HG02763 (cell line): ENCODE results near the gene CCR7.
"Not testable (repeated sequence)": the region's sequence is repeated elsewhere in the genome, so short reads cannot be mapped to it uniquely, and the experiment has no call there.

Experiments used
- ATAC-seq: cut with Tn5 transposase; IDR thresholded peaks from one replicate; pipeline ENCODE4 v1.9.1; 2021; ENCODE audit warnings: mild to moderate bottlenecking, moderate library complexity; ENCODE audit not compliant: unreplicated experiment

Gene CCR7

DNA sequence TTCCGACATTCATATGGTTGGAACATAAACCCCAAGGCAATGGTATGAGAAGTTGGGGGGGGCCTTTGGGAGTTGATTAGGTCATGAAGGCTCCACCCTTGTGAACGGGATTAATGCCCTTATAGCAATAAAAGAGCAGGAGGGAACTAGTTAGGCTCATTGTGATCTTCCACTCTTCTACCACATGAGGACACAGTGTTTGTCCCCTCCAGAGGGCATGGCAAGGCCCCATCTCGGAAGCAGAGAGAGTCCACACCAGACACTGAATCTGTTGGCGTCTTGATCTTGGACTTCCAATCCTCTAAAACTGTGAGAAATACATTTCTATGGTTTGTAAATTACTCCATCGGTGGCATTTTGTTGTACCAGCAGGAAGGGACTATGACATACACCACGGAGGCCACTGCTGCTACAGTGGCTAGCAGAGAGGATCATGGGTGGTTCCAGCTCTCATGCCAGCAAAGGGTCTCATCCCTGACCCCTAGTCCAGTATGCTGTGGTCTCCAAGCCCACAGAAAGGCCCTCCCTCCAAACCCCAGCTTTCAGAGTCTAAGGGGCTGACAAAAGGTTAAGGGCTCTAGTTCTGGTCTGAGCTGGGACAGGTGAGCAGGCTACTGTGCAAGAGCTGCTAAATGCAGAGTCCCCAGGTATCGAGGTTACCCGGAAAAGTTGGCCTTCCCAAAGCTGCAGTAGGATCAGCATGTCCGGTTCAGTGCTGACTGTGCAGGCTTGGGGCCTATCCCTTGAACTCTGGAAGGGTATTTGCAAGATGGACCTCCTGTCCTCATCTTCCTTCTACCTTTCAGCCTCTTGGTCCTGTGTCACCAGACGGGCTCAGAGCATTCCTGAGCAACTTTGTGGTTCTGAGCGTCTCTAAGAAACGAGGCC is 12.2 kb downstream of the CCR7 start:
- no peak for ATAC-seq

DNA sequence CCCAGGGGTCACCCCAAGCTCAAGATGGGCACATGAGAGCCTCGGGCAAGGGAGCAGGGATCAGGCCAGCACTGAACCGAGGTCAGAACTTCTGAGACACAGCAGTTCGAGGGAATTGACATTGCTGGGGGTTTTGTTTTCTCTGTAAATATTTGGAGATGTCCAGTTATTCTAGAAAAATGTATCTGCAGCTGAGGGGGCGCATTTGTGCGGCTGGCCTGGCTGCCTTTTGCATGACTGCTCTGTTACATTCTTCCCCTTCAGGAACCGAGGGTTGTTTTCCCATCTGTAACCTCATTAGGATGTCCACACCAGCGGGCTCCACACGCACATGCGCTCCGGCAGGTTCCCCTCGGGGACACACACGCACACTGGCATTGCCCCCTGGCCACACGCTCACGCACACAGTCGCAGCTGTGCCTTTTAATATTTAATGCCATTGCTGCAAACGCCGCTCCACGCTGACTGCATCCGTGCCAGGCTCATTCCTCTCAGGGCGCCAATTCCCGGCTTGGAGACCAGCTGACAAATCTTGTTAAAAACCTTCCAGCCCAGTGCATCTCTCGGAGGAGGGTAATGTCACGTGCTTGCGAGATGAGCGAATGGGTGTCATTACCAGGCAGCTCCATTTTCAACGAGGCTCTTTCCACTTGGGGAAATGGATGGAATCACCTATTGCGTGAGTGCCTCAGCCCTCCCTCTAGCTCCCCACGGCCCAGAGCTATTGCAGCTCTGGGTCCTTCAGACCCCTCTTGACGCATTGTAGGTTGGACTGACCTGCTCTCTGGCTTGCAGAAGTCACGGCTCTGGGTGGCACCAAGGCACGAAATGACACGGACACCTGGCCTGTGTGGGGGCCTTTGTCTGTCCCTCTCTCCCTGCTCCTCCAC is 13.1 kb downstream of the CCR7 start:
- no peak for ATAC-seq

DNA sequence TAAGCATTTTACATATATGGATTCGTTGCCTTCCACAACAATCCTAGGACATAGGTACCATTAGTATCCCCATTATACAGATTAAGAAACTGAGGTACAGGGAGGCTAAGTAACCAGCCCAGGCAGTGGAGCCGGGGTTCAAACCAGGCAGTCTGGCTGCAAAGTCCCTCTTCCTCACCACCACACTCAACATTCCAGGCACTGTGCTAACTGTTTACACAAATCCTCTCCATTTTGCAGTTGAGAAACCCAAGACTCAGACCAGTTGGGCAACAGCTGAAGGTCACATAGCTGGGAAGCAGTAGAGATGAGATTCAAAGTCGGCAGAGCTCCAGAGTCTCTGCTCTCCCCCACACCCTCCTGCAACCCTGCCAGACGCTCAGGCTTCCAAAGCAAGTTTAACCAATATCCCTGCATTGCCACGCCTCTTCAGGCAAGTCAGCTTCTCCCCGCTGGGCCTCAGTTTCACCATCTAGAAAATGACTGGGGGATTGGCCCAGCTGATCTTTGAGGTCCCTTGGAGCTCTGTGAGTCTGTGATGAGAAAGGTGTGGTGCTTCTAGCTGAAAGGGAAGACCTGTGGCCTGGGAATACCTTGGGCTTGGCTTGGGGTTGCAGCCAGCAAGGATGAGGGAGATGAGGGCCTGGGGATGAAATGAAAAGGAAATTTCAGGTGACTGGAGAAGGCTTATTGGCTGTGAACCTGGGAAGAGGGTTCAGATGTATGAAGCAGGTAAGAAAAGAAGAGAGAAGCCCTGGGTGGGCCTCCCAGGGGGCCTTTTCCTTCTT is 14.0 kb downstream of the CCR7 start:
- ATAC-seq = no peak

DNA sequence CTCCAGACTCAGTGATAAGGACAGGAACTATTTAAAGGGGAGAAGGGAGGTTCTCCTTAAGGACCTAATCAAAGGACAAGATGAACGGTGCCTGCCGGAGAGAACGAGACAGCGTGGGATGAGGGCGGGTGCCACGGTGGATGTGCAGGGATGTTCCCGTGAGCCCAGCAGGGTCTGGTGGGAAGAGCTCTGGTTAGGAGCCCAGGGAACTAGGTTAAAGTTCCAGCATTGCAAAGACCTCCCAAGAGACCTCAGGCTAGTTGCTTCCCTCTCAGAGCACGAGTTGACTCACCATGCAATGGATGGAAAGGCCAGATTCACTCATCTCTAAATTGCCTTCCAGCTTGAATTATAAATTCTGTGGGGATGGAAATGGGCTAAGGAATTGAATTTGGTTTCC is 14.7 kb downstream of the CCR7 start:
- ATAC-seq = no peak

DNA sequence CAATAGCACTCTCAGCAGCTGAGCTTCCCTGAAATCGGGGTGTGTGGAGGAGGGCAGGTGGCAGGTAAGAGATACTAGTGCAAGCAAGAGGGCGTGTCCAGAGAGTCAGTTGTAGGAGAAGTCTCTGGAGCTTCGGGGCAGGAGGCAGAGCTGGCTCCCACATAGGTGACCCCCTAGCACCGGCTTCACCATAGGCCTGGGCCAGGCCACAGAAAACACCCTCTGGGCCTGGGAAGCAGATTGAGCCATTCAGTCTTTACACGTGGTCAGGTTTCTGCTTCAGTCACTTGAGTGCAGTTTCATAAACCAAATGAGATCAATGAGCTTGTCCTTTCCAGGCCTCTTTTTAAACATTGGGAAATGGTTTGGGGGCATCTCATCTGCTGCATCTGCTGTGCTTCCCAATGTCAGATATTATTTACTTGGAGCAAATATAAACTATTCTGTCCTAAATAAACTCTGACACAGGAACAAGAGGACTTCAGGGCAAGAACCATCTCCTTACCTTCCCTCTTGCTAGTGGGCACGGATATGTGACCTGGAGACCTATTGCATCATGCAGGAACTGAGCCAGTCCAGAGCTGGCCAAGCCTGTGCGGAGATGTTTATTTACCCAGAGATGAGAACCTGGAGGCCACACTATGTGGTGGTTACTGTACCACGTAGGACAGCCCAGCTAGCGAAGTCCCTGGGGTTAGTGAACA is 16.1 kb downstream of the CCR7 start:
- ATAC-seq = no peak

DNA sequence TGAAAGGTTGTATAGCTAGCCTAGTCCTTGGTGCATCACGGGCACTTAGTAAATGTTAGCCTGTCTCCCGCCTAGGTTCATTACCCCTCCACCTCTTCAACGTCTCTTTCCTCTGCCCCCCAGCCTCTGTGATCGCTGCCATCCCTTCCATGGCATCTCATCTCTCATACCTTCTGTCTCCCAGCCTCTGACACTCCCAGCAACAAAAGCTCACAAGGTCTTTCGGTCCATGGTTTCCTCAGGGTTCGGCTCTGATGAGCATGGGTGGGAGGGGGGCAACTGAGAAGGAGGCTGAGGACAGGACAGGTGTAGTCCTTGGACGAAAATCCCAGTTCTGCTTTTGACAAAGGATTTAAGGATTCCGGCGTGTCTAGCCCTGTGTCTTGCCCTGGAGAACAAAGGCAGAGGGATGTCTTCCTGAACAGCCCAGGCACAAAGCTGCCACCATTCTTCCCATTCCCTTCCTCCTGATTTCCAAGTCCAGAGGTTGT is 16.7 kb downstream of the CCR7 start:
- no peak for ATAC-seq

DNA sequence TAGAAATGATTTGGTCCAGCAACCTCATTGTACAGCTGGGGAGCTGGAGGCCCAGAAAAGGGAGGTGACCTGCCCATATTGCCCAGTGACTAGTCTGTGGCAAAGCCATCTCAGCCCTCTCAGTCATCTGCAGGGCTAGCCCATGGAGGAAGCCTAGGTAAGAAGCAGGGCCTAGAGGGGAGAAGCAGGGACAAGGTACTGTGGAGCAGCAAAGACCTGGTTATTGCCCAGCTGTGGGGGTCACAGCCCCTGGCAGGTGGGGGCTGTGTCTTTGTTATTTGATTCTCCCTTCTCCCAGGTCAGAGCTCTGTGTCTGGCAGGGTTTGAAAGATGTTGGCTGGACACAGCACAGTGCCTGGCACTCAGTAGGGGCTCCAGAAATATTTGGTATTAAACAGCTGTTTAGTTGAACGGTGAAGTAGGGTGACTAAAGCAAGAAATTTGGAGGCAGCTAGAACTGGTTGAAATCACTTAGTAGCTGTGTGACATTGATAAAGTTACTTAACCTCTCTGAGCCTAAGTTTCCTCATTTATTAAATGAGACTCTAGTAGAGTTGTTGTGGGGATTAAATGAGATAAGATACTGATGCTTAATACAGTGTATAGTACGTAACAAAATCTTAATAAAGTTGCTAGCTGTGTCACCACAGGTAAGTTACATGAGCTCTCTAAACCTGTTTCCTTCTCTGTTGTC is 17.3 kb downstream of the CCR7 start:
- ATAC-seq = no peak

DNA sequence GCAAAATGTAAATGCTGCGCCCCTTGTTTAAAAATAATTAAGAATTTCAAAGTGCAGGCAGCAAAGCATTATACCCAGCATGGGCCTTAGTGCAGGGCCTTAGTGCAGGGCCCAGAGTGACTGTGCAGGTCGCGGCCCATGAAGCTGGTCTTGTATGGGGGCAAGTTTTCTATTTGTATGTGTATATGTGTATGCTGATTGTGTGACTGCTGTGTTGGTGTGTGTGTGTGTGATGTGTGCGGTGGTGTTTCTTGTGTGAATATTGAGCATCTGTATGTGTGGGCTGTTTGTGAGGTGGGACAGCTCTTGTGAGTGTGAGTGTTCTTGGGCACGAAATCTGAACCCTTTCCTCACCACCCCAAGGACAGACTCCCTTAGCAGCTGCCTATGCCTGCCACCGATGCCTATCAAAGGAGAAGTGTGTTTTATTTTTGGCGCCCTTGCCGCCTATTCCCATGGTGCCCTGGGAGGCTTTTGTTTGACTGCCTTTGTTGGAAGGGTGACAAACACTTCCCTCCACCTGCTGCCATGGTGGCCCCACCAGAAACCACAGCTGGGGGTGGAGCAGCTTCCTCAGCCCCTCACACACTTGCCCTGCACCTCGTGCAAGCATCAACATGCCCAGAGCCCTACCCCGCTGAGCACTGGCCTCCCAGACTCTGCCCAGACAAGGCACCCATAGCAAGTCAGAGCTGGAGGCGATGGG is 18.0 kb downstream of the CCR7 start:
- no peak for ATAC-seq

DNA sequence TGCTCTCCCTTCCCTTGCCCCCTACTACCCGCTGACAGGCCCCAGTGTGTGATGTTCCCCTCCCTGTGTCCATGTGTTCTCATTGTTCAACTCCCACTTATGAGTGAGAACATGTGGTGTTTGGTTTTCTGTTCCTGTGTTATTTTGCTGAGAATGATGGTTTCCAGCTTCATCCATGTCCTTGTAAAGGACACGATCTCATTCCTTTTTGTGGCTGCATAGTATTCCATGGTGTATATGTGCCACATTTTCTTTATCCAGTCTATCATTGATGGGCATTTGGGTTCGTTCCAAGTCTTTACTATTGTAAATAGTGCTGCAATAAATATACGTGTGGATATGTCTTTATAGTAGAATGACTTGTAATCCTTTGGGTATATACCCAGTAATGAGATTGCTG is 18.8 kb downstream of the CCR7 start:
- ATAC-seq = not testable (repeated sequence)

DNA sequence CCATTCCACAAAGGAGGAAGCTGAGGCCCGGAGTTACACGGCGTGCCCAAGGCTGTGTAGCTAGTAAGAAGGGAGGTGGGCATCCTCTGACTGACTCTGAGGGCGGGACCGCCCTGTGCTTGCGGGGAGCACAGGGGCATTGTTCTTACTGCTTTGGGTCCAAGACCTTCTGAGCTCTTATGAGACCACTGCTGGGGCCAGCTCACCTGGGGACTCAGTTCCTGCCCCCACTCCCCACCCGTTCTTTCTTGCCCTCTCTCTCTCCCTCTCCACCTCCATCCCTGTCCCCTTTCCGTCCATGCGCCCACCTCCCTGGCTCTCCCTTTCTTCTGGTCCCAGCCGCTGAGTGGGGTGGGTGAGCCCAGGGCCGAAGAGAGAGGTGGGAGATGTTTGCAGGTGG is 19.6 kb downstream of the CCR7 start:
- no peak for ATAC-seq

DNA sequence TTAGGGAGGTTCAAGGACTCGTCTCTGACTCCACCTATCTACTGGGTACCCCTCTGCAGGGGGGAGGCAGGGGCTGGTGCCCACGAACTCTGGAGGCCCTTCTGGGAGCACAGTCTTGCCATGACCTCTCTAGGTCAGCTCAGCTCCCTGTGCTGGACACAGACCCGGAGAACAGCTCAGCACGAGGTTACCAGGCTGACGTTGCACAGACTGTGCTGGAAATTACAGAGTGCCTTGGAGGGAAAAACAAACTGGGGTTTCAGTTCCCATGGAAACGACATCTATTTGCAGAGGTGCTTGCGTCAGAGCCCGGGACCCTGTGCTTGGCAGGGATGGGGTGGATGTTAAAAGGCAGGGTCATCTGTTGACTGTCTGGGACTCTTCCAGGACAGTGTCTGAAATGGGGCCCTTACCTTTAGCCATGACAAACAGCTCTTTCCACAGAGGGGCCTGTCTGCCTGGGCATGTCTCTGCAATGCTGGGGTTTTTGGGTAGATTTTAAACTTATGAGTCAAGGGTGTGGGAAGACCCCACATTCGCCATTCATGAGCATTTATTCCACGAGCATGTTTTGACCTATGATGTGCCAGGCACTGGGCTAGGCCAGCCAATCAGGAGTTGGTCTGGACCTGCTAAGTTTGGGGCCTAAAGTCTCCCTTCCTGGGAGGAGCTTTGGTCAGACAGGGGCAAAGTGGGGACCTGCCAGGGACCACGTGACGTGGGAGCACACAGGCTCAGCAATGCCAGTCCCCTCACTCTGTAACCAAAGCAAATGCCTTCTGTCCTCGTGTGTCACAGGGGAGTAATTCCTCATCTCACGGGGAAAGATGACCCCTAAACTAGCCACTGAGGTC is 22.5 kb downstream of the CCR7 start:
- ATAC-seq = peak; percentile 30

DNA sequence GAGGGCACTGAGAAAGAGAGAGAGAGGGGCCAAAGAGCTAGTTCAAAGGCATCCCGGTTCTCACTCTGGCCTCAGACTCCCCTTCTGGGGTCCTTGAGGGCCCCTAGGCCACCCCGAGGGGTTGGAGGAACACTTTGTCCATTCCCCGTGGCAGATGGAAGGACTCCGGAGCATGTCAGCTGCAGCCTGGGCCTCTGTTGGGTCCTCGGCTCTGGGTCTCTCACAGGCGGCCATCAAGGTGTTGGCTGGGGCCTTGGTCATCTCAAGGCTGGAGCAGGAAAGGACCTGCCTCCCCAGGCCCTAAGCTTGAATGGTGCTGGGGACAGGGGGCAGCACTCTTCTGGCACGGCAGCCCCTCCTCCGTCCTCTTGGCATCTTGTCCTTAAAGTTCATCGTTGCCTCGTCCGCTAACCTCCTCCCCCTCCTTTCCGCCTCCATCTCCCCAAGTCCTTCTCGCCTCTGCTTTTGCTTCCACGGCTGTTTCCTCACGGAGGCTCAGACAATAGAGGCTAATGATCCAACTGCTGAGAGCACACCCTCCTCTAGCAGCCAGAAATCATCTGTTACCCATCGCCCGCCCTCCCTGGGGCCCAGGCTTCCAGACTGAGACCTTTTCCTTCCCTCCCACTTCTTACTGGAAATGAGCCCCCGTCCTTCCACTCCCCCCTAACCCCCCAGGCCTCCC is 23.3 kb downstream of the CCR7 start:
- ATAC-seq = no peak

DNA sequence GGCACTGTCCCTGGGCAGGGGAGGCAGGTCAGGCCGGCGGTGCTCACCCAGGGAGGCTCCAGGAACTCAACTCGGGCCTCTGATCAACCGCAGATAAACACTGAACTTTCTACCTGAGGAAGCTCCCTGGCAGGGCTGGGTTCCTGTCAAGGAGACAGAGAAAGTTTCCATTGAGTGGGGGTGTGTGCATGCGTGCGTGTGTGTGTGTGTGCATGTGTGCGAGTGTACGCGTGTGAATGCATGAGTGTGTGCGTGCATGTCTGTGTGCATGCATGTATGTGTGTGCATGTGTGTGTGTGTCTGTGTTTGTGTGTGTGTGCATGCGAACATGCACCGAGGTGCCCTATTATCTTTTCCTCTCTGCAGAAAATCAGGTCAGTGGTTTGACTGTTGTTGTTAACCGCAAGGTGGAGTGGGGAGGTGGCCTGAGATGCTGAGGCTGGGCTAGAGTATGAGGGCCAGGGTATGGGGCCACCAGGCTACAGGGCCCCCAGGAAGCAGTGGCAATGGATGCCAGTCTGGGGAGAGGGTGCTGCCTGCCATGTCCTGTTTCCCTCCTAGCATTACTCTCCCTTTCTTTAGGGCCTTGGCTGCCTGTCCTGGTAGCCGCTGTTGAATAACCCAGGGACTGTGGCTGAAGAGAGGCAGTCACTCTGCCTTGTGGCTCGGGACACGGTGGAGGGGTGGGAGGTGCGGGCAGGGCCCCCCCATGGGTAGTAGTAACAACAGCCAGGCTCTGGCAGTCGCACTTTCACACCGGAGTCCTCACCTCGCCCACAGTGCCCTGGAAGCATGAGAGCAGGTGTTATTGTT is 24.0 kb downstream of the CCR7 start:
- no peak for ATAC-seq

DNA sequence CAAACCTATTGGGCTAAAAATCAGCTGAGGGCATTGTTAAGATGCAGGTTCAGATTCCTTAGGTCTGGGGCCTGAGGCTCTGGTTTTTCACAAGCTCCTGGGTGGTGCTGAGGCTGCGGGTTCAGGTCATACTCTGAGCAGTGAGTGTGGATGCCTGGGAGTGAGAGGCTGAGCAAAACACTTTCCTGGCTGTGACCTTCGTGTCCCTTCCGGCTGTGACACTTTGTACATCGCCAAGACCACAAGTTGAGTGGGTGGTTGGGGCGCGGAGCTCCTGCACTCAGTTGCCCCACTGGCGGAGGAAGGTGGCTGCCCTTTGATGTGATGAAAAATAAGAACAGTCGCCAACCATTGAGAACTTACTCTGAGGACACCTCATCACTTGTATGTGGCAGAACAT is 24.8 kb downstream of the CCR7 start:
- no peak for ATAC-seq

DNA sequence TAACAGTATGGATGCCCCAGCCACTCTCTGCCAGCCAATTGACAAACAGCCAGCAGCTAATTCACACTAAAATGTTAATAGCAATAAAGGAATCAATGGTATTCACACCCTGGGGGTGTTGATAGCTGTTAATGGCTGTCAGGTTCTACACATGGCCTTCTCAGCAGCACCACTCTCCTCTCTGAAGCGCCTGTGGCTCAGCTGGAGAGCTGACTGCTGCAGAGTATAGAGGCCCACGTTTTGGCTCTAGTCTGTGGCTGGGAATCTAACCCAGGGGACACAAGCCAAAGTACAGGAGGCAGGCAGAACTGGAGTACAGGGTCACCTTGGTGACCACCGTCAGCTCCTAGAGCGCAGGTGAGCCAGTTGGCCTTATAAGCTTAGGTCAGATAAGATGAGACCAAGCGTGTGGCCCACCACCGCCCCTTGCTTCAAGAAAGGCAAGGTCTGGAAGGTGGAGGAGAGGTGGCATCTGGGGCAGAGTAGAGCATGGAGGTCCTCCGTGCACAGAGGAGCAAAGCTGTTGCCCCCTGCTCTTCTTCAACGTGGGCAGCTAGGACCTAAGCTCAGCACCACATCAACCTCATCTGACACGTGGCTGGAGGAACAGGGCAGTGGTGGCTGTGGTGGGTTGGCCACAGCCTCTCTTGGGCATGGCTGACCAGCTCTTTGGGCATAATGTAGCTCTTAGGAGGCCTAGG is 25.4 kb downstream of the CCR7 start:
- ATAC-seq = no peak
